ENCODE results near the gene XDH.

Gene XDH

GRCh38 chr2:31365834-31366505 is 48.6 kb downstream of the XDH start:
- no peak for TF ChIP-seq CTCF (conservative IDR thresholded peaks at IDR 0.05; ENCODE audit: control insufficient read depth, insufficient read depth, low read depth, low read length)
- no peak for DNase-seq (ENCODE audit: low read depth)
- no peak overlapping the region for H3K4me3 ChIP-seq (ENCODE audit: control insufficient read depth, low read depth, low read length)

GRCh38 chr2:31365348-31365747 is 49.2 kb downstream of the XDH start:
- no peak for TF ChIP-seq CTCF (conservative IDR thresholded peaks at IDR 0.05; ENCODE audit: control insufficient read depth, insufficient read depth, low read depth, low read length)
- H3K4me3 ChIP-seq (ENCODE audit: control insufficient read depth, low read depth, low read length), result no peak overlapping the region
- no peak for DNase-seq (ENCODE audit: low read depth)

- no peak overlapping the region for H3K4me3 ChIP-seq (ENCODE audit: control insufficient read depth, low read depth, low read length)
- DNase-seq (ENCODE audit: low read depth), result no peak
- no peak for TF ChIP-seq CTCF (conservative IDR thresholded peaks at IDR 0.05; ENCODE audit: control insufficient read depth, insufficient read depth, low read depth, low read length)
These were observed 50.4 kb downstream of the XDH start for GRCh38 chr2:31363956-31364750.

GRCh38 chr2:31362581-31362980 is 52.0 kb downstream of the XDH start:
- no peak for TF ChIP-seq CTCF (conservative IDR thresholded peaks at IDR 0.05; ENCODE audit: control insufficient read depth, insufficient read depth, low read depth, low read length)
- DNase-seq (ENCODE audit: low read depth), result no peak
- no peak overlapping the region for H3K4me3 ChIP-seq (ENCODE audit: control insufficient read depth, low read depth, low read length)

- no peak for DNase-seq (ENCODE audit: low read depth)
- no peak for TF ChIP-seq CTCF (conservative IDR thresholded peaks at IDR 0.05; ENCODE audit: control insufficient read depth, insufficient read depth, low read depth, low read length)
- no peak overlapping the region for H3K4me3 ChIP-seq (ENCODE audit: control insufficient read depth, low read depth, low read length)
These were observed 55.3 kb downstream of the XDH start for GRCh38 chr2:31359229-31359628.

- TF ChIP-seq CTCF (conservative IDR thresholded peaks at IDR 0.05; ENCODE audit: control insufficient read depth, insufficient read depth, low read depth, low read length), result peak; percentile 57
- H3K4me3 ChIP-seq (ENCODE audit: control insufficient read depth, low read depth, low read length), result no peak overlapping the region
- DNase-seq (ENCODE audit: low read depth), result peak; percentile 31
These were observed 59.7 kb downstream of the XDH start for GRCh38 chr2:31354837-31355236.
